ACHN (cell line): ENCODE data around the gene TTC29.

Experiments used
- DNase-seq: peaks from one replicate; pipeline ENCODE4 v3.0.0-alpha.2; 2015
- in situ Hi-C: cut with HindIII; loops from 2 replicates; pipeline ENCODE4 v1.10.0; 2017; ENCODE audit warnings: low sequenced_read_pairs, low pct_ligation_motif_present, low pct_unique_long_range_greater_than_20kb

Gene TTC29, protein sequence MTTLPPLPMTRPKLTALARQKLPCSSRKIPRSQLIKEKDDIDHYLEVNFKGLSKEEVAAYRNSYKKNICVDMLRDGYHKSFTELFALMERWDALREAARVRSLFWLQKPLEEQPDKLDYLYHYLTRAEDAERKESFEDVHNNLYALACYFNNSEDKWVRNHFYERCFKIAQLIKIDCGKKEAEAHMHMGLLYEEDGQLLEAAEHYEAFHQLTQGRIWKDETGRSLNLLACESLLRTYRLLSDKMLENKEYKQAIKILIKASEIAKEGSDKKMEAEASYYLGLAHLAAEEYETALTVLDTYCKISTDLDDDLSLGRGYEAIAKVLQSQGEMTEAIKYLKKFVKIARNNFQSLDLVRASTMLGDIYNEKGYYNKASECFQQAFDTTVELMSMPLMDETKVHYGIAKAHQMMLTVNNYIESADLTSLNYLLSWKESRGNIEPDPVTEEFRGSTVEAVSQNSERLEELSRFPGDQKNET

DNA sequence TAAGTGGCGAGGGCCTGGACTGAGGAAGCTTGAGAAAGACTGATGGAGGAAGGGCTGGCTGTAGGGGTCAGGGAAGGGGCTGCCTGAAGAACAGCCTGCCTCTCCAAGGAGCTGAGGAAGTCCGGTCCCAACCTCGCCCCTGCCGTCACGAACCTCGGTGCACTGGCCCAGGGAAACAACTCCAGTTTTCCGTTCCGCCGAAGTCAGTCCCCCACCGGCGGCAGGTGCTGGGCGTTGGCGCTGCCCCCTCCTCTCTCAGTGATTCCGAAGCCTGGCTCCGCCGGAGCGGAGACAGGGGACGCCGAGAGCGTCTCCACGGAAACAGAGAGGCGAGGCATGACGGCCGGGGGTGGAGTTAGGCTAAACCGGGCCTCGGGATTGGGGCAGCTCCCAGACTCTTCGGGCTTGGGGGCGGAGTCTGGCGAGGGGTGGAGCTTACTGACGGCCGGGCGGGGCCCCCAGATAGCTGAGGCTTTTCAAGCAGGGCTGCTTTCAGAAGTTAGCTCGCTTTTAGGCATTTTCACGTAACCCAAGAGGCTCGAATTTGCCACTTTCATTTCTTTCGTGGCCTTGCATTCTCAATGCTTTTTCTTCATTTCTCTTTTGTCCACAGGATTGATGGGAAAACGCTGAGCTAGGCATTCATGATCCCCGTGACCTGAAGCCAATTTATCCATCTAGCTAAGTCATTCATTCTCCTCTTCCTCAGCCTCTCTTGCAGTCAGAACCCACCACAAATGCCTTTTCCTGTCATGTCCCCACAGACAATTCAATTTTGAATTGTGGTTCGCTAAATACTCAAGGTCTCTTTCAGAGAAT, at the start of gene TTC29:
TTC29 (minus strand) TSS at position 309 of the 819 bp plus-strand sequence. CDS start 5,969 bp downstream, outside the sequence.
- DNase-seq = peak; percentile 90
- in situ Hi-C loops = no loop called here

DNA sequence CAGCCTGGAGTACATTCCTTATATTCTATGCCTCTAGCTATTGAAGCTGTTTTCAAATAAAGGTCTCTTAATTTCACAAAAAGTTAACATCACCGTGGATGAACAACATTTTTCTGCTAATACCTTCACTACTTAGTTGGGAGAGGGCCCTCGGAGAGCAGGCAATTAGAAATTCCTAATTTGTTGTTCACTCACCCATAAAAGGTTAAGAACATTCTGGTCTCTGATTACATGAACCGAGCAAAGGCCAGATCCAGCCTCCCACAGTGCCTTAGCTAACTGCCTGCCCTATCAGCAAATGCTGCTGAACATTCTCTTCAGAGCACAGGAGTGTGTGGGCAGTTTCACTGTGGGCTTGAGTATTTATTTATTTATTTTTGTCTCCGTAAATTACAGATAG, 36.0 kb upstream of the TTC29 start:
- in situ Hi-C loops = no loop called here

DNA sequence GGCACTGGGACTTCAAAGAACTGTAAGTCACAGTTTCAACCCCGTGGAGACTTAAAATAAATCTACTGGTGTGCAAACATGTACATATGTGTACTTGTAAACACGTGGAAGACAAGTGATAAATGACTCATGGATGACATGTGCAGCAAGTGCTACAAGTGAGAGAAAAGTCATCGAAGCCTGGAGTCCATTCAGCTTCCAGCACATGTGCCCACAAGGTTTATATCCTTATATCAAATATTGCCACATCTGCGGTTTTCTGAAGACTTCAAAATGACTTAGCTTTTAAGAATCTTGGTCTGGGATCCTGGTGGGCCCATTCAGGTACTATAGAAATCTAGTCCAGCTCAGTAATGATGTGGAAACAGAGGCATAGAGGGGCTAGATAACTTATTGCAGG, 33.0 kb upstream of the TTC29 start:
- in situ Hi-C loops = no loop called here
- DNase-seq = no peak

More for the DNA sequence above, 36.0 kb upstream of the TTC29 start:
- DNase-seq = no peak

DNA sequence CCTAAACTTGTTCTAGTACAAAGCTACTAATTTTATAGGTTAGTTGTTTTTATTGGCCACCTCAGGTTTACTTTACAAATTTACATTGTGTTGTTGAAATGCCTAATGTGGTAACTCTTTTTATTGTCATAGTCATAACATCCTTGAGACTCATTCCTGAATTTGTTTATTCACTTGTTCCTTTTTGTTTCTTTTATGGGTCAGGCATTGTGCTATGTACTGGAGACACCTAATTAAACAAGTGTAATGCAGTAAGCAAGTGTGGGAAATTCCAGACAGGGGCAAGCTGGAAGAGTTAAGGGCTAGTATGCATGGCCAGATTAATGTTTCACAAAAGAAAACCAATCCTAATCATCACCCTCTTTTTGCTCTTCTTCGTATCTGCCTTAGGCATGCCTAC, 30.5 kb upstream of the TTC29 start:
- DNase-seq = no peak
- in situ Hi-C loops = no loop called here

DNA sequence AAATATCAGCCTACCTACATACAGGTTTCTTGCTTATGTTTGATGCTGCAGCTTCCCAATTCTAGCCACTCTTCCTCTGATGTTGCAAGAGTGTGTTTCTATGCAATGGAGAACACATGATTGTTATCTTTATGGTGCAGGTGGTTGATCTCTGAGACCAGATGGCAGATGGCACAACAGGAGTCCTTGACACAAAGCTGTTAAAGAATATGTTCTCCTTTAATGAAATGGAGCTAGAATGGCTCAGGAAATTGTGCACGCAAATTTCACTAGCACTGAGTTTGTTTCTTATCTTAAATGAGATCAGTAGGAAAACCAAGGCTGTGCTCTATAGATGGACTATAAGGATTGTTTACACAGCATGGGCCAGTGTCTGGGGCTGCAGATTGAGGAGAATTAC, 29.9 kb upstream of the TTC29 start:
- no peak for DNase-seq
- in situ Hi-C loops = no loop called here

DNA sequence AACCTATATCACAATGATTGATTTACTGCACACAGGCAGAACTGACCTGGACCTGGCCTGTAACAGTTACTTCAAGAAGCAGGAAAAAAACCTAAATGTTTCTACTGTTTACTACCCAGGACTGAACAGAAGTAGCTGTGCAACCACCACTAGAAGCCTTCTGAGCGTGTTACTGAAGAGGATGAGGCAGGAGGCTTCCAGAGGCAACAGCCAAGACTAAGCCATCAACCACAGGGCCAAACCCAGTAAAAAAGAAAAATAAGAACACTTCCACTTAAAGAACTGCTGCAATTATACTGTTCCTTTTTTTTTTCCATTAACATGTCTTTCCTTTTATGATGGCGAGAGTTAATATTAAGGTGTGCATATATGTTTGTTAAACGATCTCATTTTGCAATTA, 29.4 kb upstream of the TTC29 start:
- in situ Hi-C loops = no loop called here
- no peak for DNase-seq

DNA sequence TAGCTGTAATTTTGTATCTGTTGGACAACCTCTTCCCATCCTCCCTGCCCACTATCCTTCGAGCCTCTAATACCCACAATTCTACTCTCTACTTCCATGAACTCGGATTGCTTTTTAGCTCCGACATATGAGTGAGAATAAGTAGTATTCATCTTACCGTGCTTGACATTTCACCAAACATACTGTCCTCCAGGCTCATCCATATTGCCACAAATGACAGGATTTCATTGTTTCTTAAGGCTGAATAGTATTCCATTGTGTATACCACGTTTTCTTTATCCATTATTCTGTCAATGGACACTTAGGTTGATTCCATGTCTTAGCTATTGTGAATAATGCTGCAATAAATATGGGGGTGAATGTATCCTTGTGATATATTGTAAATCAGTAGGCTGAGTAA, 26.4 kb upstream of the TTC29 start:
- no peak for DNase-seq
- in situ Hi-C loops = no loop called here

DNA sequence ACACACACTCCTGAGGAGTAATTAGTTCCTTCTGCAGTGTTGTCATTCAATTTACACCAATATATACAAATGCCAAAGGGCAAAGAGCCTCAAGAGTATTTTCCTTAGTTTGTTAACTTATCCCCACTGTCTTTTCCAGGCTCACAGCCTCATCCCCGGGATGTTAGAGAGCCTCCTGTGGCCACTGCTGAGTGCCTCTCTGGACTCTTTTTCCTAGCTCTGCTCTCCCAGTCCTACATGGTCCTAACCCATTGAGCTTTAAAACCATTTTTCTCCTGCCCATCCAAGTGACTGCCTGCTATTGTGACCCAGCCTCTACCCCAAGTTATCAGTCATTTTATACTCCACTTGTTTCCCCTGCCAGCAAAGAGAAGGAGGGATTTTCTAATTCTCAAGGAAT, 23.5 kb upstream of the TTC29 start:
- no peak for DNase-seq
- in situ Hi-C loops = no loop called here

DNA sequence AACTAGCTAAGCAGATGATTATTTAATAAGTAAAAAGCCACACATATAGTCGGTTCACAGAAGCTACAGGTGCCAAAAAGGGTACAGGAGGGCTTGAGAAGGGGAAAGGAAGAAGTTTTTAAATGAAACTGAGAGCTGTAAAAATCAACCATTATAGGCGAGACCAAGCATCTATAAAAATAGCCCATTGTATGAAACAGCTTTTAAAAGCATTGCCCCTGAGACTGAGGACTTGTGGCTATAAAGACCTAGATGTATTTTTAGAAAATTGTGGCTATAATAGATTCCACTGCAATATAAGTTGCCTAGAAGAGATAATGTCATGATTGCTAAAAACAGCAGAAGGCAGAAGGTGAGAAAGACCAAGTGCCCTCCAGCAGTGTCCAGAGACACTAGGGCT, 15.0 kb upstream of the TTC29 start:
- no peak for DNase-seq
- in situ Hi-C loops = no loop called here

DNA sequence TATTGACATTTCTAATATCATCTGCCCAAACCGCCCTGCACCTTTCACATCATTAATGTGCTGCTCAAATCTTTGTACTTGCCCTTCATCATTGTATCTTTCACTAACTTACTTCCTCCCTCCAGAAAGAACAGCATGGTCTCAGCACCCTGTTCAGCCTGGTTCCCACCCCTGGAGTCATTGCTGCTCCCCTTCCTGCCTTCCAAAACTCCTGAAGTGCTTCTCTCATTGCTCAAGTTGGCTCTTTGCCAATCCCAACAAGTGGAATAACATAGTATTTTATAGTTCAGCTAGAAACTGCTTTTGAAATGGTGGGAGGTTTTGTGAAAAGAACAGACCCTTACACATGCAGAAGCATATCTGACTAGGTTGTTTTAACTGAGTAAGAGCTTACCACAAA, 14.0 kb upstream of the TTC29 start:
- DNase-seq = no peak

DNA sequence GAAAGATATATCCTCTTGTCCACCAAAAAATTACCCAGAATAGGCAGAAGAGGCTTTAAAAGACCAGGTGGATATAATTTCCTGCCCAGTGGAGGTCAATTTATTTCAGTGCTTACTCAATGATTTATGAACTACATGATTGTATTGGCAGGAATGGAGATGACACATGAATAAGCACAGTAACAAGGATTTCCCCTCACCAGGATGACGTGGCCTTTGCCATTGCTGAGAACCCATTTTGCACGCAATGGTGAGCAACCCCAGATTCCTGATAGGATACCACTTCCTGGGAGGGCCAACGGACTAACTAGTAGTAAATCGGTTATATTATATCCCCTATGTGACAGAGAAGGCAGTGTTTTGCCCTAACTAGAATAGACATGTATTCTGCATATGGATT, 11.6 kb upstream of the TTC29 start:
- in situ Hi-C loops = no loop called here
- peak; percentile 95 for DNase-seq

More for the DNA sequence above, 14.0 kb upstream of the TTC29 start:
- in situ Hi-C loops = no loop called here

DNA sequence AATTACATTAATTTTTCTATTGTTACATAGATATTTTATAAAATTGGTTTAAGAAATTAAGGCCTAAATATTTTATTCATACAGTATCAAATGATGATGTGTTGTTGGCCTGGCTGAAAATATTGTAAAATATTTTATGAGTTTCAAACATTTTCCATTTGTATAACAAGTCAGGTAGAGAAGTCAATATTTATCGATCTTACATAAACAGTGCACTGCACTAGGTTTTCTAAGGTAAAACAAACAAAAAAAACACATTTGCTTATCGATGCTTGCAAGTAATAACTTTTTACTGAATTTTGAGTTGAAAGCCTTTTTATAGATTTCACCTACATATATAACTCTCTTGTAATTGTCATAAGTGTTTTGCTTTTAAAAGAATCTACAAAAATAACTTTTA, 7.2 kb upstream of the TTC29 start:
- in situ Hi-C loops = no loop called here
- DNase-seq = no peak

DNA sequence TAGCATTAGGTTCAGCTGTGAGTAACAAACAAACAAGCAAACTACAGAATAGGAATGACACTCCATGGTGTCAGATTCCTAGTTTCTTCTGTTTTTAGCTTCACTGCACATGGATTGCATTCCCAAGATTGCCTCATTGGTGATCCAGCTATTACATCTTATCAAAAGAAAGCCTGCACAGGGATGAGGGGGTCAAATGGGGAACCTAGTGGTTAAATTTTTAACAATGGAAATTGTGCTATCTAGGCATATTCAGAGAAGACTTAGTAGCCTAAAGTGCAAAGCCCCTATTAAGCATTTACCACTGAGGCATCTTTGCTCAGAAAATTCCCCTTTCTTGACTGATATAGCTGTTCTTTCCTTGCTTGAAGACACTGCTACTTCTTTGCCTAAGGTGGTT, 3.9 kb upstream of the TTC29 start:
- in situ Hi-C loops = no loop called here
- no peak for DNase-seq

DNA sequence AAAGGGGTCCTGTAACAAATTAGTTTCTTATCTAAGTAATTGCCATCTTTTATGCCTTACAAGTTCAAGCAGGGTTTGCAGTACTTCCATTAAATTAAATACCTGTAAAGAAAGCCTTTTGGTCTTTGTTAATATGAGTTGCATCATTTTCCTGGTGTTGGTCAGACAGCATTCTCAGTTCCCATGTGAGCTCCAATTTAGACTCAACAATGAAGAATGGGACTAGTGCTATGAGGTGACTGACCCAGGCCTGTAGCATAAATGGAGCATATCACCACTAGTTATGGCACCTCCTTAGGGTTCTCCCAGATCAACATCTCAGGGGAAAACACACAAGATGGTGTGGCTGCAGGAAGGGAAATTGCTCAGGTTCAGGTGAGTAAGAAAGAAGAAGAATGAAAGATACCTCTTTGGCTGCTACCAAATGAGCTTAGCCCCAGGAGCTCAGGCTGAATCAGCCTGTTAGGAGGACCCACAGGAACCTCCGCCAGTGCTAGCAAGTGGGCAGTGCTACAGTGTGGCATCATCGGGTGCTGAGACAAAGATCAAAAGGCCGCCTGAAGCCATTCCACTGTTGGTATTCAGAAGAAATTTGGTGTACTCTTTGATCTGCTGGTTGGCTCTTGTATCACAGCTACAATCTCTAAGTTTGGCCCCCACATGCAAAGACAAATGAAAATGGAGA, 1.8 kb downstream of the TTC29 start:
- in situ Hi-C loops = no loop called here
- DNase-seq = no peak

DNA sequence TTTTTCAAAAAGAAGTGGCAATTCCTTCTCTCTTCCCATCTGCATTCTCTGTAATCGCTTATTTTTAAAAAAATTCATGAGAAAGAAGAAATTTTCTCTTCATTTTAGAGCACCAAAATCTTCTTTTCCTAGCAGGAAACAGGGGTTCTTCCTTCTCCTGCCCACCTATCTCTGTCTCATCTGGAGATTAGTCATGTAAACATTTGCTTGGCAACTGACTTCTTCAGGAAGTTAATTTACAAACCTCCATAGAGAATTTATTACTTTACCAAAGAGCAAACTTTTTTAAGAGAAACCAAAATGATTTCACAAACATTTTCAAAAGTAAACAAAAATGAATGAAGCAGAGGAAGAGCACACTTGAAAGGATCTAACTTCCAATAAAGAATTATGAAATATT, 13.5 kb downstream of the TTC29 start:
- no peak for DNase-seq
- in situ Hi-C loops = no loop called here

DNA sequence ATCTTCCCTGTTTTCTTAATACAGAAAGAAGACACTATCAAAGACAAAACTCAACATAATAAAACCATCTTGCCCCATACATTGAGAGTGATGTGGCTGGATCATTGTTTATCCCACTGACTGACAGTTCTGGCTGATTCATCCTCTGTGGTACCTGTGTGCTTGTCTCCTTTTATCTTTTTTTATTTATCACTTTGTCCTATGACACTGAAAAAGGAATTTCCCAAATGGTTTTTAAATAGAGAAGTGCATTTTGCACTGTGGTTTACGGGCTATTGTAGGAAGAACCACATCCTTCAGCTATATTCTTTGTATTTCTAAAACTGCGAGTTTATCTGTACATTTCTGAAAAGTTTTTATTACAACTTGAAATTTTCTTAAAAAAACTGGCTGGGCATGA, 15.0 kb downstream of the TTC29 start:
- no peak for DNase-seq
- in situ Hi-C loops = no loop called here

DNA sequence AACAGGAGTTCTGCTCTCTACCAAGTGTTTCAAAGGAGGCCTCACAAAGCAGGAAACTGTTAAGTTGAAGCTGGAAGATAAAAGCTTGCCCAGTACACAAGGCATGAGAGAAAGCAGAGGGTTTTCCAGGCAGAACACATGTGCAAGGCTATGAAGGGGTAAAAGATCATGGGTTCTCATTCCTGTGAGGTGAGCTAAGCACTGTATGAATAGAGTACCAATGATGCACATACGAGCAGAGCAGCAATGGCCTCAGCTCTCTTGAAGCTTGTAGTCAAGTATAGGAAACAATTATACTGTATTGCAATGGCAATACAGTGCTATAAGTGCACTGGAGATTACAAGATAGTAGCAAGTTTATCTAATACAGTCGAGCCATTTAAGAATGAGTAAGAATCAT, 18.0 kb downstream of the TTC29 start:
- in situ Hi-C loops = no loop called here
- no peak for DNase-seq

DNA sequence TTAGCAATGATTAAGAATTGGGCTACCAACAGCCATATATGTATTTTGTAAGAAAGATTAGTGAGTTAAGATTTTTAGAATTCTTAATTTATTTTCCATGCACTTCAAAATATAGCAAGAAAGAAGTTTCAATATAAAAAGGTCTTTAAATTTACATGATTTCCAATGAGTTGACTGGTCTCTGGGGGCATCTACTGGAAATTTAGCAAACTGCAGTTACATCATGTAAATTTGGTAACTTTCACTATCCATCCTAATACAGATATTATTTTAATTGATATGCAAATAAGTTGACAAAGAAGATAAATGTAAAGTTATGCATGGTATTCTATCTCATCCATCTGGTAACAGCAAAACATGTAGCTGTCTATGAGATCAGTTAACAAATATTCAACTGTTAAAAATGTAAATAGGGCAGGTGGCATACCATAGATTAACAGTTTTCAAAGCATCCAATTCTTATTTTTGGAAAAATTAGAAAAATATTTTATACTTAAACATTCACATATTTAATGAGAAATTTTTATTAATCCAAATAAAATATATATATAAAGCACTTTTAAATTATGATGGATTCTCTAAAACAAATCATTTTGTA, 29.1 kb downstream of the TTC29 start:
- DNase-seq = peak; percentile 54
- in situ Hi-C loops = loop anchor here (25.0 kb wide), 1 partner anchor 579 kb away; no protein-coding TSS in a partner anchor

DNA sequence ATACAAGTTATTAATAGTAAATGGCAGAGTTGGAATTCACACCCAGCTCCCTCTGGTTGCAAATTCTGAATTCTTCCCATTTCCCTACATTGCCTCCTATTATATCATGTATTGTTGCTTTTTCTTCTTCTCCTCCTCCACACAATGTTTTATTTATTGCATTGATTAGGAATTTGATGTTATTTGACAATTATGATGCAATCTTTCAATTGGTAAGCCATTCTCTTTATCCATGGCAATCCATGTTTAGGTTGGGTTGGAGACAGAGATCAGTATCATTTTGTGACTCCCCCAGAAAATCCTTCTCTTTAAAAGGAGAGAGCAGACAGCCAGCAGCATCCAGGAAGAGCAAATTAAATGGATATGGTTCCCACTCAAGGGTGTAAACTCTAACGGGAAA, 30.5 kb downstream of the TTC29 start:
- in situ Hi-C loops = loop anchor here (25.0 kb wide), 1 partner anchor 578 kb away; no protein-coding TSS in a partner anchor
- DNase-seq = no peak
